Ovary (tissue), 9 donors: Measurements from ENCODE around the gene TPM1. TPM values are rescaled to one million over a fixed set of nuclear protein-coding genes. Genes with fewer than 3 reads are reported as not detected.

ENCODE experiments used
- DNase-seq, 5 donors: peaks; one replicate each; pipeline ENCODE4 v3.0.0-alpha.2; 2019 to 2020
- H3K27ac ChIP-seq, 2 donors: fragments of 200-600 bp; one replicate each; pipeline versions ENCODE4 v1.5.1 to v1.8.0; 2019 to 2022
- H3K27me3 ChIP-seq: fragments of 200-600 bp; one replicate; pipeline ENCODE4 v1.8.0; 2022
- H3K36me3 ChIP-seq: fragments of 200-600 bp; sonication (generic); one replicate; pipeline ENCODE4 v1.5.1; 2019
- H3K4me1 ChIP-seq: one replicate; pipeline ENCODE4 v1.8.1; 2013; ENCODE audit warnings: mild to moderate bottlenecking, moderate library complexity; ENCODE audit not compliant: insufficient read depth
- H3K4me3 ChIP-seq: fragments of 200-600 bp; sonication (generic); one replicate; pipeline ENCODE4 v1.5.1; 2017
- H3K9me3 ChIP-seq, 2 donors: fragments of 200-600 bp in 1 of 2; sonication (generic) in 1 of 2; one replicate each; pipeline versions ENCODE4 v1.5.1 to v1.8.1; 2013 to 2019; ENCODE audit warnings: mild to moderate bottlenecking in 1 of 2, moderate library complexity in 1 of 2
- CTCF ChIP-seq, 3 donors: fragments of 450-650 bp in 2 of 3; fragments of 200-600 bp in 1 of 3; IDR thresholded peaks; one replicate each; pipeline versions ENCODE4 v1.5.1 to v1.8.0; 2016 to 2022; ENCODE audit warnings: antibody characterized with exemption in 3 of 3, mild to moderate bottlenecking in 1 of 3
- EP300 ChIP-seq: sonication (generic); formaldehyde crosslinking; IDR thresholded peaks from one replicate; pipeline ENCODE4 v1.6.1; 2017; ENCODE audit warnings: antibody characterized with exemption
- POLR2A ChIP-seq: fragments of 450-650 bp; IDR thresholded peaks from one replicate; pipeline ENCODE4 v1.6.1; 2017; ENCODE audit warnings: antibody characterized with exemption, mild to moderate bottlenecking, moderate library complexity
- WGBS, 3 donors: extraction: QIAGEN DNeasy Blood & Tissue Kit in 1 of 3; methylation state at CpG; one replicate each; pipeline versions ENCODE4 v1.1.5 to v1.1.7; 2013 to 2017; 5-methylcytosine and 5-hydroxymethylcytosine counted together
- intact Hi-C, 4 donors: fragments of 100-400 bp; cut with DNase I; formaldehyde crosslinking; loops; one replicate each; pipeline versions ENCODE4 v1.11.0 to v1.15.1; 2022 to 2023
- polyA plus RNA-seq, 2 donors: library from polyadenylated mRNA; stranded (reverse); fragments of 200-250 nt in 1 of 2; fragments of 350-450 nt in 1 of 2; fragmentation: Illumina TruSeq in 1 of 2; extraction: RNeasy Lipid Tissue Mini Kit (QIAGEN cat#74804) in 1 of 2; gene quantifications; one replicate each; pipeline ENCODE4 v1.2.3, GENCODE V29; 2013 to 2014
- total RNA-seq, 7 donors: library from RNA; depleted of rRNA in 2 of 7; stranded (reverse); fragments of >200 nt in 2 of 7; fragmentation: NEBNext Ultra II Directional in 3 of 7; extraction: Animal tissue kit (Norgen Biotek cat#: 25700) in 3 of 7; gene quantifications; one replicate each; pipeline versions ENCODE4 v1.1.0 to v1.2.4, GENCODE V29; 2016 to 2023
- donor health status: DM: no; HTN: no; CAD: no; lungs with moderate emphysema.
- donor health status: DM: no; HTN: no; CAD: no.
- donor health status: Bipolar disorder and iron deficiency.
- donor health status: DM: yes; HTN: yes; CAD: no.
- donor health status: DM: no; HTN: no; CAD: no.
- donor health status: DM: yes; HTN: yes; CAD: no.

The TPM1 gene
- total and polyA plus RNA-seq, 9 donors: 204 to 695 (median 332) TPM

DNA sequence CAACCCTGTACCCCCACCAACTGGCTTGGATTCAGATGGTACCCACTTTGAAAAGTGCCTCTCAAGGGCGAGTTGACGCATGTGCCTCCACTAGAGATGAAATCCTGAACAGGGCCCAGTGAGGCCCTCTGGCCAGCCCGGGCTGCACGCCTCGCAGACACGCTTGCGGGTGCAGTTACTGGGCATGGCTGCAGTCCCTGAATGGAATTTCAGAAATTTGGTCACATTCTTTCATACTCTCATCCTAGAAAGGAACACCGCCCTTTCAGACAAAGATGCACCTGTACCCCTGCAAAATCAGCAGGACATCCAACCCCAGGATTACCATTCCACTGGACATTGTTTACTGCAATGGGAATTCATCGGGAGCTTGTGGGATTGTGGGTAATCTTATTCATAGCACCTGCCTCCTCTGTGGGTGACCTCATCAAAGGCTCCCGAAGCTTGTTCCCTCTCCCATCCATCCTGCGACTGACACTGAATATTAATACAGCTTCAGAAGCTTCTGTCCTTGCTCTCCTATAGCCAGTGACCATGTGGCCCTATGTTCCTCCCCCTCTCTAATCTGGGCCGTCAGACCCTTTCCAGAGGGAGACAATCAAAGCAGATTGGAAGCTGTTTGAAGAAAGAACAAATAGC is 42.5 kb upstream of the TPM1 start:
- no peaks in the 10 kb centered on the region for H3K9me3 ChIP-seq
- 81 to 88% (median 88%) methylated on average over 12 of the region's 12 CpGs for WGBS, 3 donors
- H3K4me1 ChIP-seq: no peaks in the 10 kb centered on the region
- TF ChIP-seq POLR2A (no peak), EP300 (no peak), CTCF (IDR thresholded peaks at IDR 0.05) (no peak)
- DNase-seq: no peak
- no peak overlapping the region for H3K27ac ChIP-seq
- H3K4me3 ChIP-seq: no peak overlapping the region
- H3K27me3 ChIP-seq: no peaks in the 10 kb centered on the region
- intact Hi-C loops: no loop called here
- no peaks in the 10 kb centered on the region for H3K36me3 ChIP-seq

DNA sequence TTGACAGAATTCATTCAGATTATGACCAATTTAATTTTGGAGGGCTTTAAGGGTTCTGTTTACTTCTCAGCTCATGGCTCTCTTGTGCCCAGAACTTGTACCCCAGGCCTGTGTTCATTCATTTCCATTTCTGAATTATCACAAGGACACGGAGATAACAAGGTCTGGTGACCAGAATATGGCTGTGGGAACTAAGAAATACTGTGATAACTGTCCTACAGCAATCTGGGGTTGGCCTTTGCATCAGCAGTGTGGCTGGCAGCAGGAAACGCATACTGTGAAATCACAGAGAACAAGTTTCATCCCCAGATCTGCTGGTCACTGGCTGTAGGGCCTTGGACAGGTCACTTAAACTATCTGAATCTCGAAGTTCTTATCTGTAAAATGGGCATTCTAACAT is 41.8 kb upstream of the TPM1 start:
- no peak for TF ChIP-seq CTCF (IDR thresholded peaks at IDR 0.05)
- TF ChIP-seq POLR2A: no peak
- no peak for TF ChIP-seq EP300
- Histone ChIP-seq H3K27me3 (no peaks in the 10 kb centered on the region), H3K36me3 (no peaks in the 10 kb centered on the region), H3K4me3 (no peak overlapping the region), H3K9me3 (no peaks in the 10 kb centered on the region), H3K27ac (no peak overlapping the region), H3K4me1 (no peaks in the 10 kb centered on the region)
- 62 to 83% (median 70%) methylated on average over 3 of the region's 3 CpGs for WGBS, 3 donors
- intact Hi-C loops: no loop called here
- DNase-seq: no peak

- H3K36me3 ChIP-seq: no peaks in the 10 kb centered on the region
- H3K4me1 ChIP-seq: no peaks in the 10 kb centered on the region
- no peaks in the 10 kb centered on the region for H3K27me3 ChIP-seq
- 89 to 97% (median 93%) methylated on average over 2 of the region's 2 CpGs for WGBS, 3 donors
- no peaks in the 10 kb centered on the region for H3K9me3 ChIP-seq
- TF ChIP-seq POLR2A: no peak
- no peak for TF ChIP-seq CTCF (IDR thresholded peaks at IDR 0.05)
- no peak for TF ChIP-seq EP300
- no peak for DNase-seq
- H3K27ac ChIP-seq: no peak overlapping the region
- H3K4me3 ChIP-seq: no peak overlapping the region
- intact Hi-C loops: no loop called here
Observed at GRCh38 chr15:63004211-63004610, 38.3 kb upstream of the TPM1 start.

GRCh38 chr15:63006032-63006878 is 36.3 kb upstream of the TPM1 start:
- no peak overlapping the region for H3K4me3 ChIP-seq
- intact Hi-C loops: no loop called here
- no peaks in the 10 kb centered on the region for H3K27me3 ChIP-seq
- DNase-seq: no peak
- TF ChIP-seq EP300: no peak
- TF ChIP-seq CTCF (IDR thresholded peaks at IDR 0.05): no peak
- TF ChIP-seq POLR2A: no peak
- no peaks in the 10 kb centered on the region for H3K36me3 ChIP-seq
- no peaks in the 10 kb centered on the region for H3K9me3 ChIP-seq
- 46 to 62% (median 56%) methylated on average over 8 of the region's 8 CpGs for WGBS, 3 donors
- H3K4me1 ChIP-seq: no peaks in the 10 kb centered on the region
- no peak overlapping the region for H3K27ac ChIP-seq
